ENCODE results near the gene REST. TPM values are rescaled to one million over a fixed set of nuclear protein-coding genes. Genes with fewer than 3 reads are reported as not detected.

Gene REST
- total and polyA plus RNA-seq, 2 of the 8 experiments (the other 6 are each of a cell fraction or from before 2014, with no cell fraction given) = 10.2 to 66.3 TPM

DNA sequence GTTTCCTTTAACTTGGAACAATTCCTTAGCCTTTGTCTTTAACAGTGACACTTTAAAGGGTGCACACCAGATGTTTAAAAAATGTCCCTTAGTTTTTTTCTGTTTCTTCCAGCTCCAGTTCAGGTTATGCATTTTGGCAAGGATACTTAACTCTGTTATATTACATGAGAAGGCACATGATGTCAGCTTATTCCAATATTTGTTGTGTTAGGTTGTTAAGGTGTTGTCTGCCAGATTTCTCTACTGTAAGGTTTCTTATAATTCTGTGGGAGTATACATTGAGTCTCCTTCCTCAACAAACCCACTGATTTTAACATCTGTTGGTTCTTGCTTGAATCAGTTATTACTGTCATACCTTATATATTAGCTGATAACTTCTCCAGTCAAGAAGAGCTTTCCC, 33.3 kb downstream of the REST start (continued):
- TF ChIP-seq, protein P1, sequence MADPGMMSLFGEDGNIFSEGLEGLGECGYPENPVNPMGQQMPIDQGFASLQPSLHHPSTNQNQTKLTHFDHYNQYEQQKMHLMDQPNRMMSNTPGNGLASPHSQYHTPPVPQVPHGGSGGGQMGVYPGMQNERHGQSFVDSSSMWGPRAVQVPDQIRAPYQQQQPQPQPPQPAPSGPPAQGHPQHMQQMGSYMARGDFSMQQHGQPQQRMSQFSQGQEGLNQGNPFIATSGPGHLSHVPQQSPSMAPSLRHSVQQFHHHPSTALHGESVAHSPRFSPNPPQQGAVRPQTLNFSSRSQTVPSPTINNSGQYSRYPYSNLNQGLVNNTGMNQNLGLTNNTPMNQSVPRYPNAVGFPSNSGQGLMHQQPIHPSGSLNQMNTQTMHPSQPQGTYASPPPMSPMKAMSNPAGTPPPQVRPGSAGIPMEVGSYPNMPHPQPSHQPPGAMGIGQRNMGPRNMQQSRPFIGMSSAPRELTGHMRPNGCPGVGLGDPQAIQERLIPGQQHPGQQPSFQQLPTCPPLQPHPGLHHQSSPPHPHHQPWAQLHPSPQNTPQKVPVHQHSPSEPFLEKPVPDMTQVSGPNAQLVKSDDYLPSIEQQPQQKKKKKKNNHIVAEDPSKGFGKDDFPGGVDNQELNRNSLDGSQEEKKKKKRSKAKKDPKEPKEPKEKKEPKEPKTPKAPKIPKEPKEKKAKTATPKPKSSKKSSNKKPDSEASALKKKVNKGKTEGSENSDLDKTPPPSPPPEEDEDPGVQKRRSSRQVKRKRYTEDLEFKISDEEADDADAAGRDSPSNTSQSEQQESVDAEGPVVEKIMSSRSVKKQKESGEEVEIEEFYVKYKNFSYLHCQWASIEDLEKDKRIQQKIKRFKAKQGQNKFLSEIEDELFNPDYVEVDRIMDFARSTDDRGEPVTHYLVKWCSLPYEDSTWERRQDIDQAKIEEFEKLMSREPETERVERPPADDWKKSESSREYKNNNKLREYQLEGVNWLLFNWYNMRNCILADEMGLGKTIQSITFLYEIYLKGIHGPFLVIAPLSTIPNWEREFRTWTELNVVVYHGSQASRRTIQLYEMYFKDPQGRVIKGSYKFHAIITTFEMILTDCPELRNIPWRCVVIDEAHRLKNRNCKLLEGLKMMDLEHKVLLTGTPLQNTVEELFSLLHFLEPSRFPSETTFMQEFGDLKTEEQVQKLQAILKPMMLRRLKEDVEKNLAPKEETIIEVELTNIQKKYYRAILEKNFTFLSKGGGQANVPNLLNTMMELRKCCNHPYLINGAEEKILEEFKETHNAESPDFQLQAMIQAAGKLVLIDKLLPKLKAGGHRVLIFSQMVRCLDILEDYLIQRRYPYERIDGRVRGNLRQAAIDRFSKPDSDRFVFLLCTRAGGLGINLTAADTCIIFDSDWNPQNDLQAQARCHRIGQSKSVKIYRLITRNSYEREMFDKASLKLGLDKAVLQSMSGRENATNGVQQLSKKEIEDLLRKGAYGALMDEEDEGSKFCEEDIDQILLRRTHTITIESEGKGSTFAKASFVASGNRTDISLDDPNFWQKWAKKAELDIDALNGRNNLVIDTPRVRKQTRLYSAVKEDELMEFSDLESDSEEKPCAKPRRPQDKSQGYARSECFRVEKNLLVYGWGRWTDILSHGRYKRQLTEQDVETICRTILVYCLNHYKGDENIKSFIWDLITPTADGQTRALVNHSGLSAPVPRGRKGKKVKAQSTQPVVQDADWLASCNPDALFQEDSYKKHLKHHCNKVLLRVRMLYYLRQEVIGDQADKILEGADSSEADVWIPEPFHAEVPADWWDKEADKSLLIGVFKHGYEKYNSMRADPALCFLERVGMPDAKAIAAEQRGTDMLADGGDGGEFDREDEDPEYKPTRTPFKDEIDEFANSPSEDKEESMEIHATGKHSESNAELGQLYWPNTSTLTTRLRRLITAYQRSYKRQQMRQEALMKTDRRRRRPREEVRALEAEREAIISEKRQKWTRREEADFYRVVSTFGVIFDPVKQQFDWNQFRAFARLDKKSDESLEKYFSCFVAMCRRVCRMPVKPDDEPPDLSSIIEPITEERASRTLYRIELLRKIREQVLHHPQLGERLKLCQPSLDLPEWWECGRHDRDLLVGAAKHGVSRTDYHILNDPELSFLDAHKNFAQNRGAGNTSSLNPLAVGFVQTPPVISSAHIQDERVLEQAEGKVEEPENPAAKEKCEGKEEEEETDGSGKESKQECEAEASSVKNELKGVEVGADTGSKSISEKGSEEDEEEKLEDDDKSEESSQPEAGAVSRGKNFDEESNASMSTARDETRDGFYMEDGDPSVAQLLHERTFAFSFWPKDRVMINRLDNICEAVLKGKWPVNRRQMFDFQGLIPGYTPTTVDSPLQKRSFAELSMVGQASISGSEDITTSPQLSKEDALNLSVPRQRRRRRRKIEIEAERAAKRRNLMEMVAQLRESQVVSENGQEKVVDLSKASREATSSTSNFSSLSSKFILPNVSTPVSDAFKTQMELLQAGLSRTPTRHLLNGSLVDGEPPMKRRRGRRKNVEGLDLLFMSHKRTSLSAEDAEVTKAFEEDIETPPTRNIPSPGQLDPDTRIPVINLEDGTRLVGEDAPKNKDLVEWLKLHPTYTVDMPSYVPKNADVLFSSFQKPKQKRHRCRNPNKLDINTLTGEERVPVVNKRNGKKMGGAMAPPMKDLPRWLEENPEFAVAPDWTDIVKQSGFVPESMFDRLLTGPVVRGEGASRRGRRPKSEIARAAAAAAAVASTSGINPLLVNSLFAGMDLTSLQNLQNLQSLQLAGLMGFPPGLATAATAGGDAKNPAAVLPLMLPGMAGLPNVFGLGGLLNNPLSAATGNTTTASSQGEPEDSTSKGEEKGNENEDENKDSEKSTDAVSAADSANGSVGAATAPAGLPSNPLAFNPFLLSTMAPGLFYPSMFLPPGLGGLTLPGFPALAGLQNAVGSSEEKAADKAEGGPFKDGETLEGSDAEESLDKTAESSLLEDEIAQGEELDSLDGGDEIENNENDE (IDR thresholded peaks at IDR 0.05; ENCODE audit: insufficient replicate concordance, low read length) = no peak
- no peak for TF ChIP-seq KDM4A (IDR thresholded peaks at IDR 0.05; ENCODE audit: low read depth, low read length, severe bottlenecking)
- TF ChIP-seq SP2 (IDR thresholded peaks at IDR 0.05; ENCODE audit: low read length) = no peak
- TF ChIP-seq SIX5 (IDR thresholded peaks at IDR 0.05; ENCODE audit: low read depth, low read length) = no peak

All from H1 (cell line).